Endodermal cell (in vitro differentiated cells): ENCODE data around the gene ROS1. TPM values are rescaled to one million over a fixed set of nuclear protein-coding genes. Genes with fewer than 3 reads are reported as not detected.
A peak's percentile ranks its signal among the peaks of the same experiment; 100 is the strongest.
"Not testable (repeated sequence)": the region's sequence is repeated elsewhere in the genome, so short reads cannot be mapped to it uniquely, and the experiment has no call there.

Experiments used
- DNase-seq: peaks from one replicate; pipeline ENCODE4 v3.0.0-alpha.2; 2017
- H3K27ac ChIP-seq: 2 replicates; pipeline ENCODE4 v1.5.1; 2013; ENCODE audit warnings: mild to moderate bottlenecking, low read depth, low read length, moderate library complexity
- H3K27me3 ChIP-seq: 2 replicates; pipeline ENCODE4 v1.6.1; 2013; ENCODE audit warnings: mild to moderate bottlenecking, low read length, moderate library complexity; ENCODE audit not compliant: insufficient read depth, control insufficient read depth, poor library complexity, severe bottlenecking
- H3K36me3 ChIP-seq: 2 replicates; pipeline ENCODE4 v1.7.0; 2013; ENCODE audit warnings: mild to moderate bottlenecking, low read length, moderate library complexity; ENCODE audit not compliant: control insufficient read depth, insufficient read depth
- H3K4me1 ChIP-seq: one replicate; pipeline ENCODE4 v1.7.0; 2013; ENCODE audit warnings: low read length; ENCODE audit not compliant: control insufficient read depth, insufficient read depth
- H3K4me3 ChIP-seq: 2 replicates; pipeline ENCODE4 v1.5.1; 2013; ENCODE audit warnings: mild to moderate bottlenecking, low read length, moderate library complexity
- H3K9ac ChIP-seq: 2 replicates; pipeline ENCODE4 v1.6.1; 2013; ENCODE audit warnings: mild to moderate bottlenecking, low read length, moderate library complexity; ENCODE audit not compliant: poor library complexity, severe bottlenecking; ENCODE audit errors: extremely low read depth
- H3K9me3 ChIP-seq: 2 replicates; pipeline ENCODE4 v1.6.1; 2013; ENCODE audit warnings: mild to moderate bottlenecking, low read length, moderate library complexity; ENCODE audit not compliant: control insufficient read depth
- H3K27ac Mint-ChIP-seq: 2 replicates; pipeline ENCODE4 v1.8.0; 2020; ENCODE audit warnings: mixed read lengths
- H3K27me3 Mint-ChIP-seq: 2 replicates; pipeline ENCODE4 v1.8.0; 2021; ENCODE audit warnings: mild to moderate bottlenecking, mixed read lengths; ENCODE audit not compliant: insufficient read depth
- H3K36me3 Mint-ChIP-seq: 2 replicates; pipeline ENCODE4 v1.8.0; 2020; ENCODE audit warnings: low read depth, mixed read lengths
- H3K4me1 Mint-ChIP-seq: 2 replicates; pipeline ENCODE4 v1.8.0; 2020; ENCODE audit warnings: mixed read lengths
- H3K4me3 Mint-ChIP-seq: 2 replicates; pipeline ENCODE4 v1.8.0; 2020; ENCODE audit warnings: mild to moderate bottlenecking, moderate library complexity, mixed read lengths
- H3K9me3 Mint-ChIP-seq: 2 replicates; pipeline ENCODE4 v1.8.0; 2020; ENCODE audit warnings: mild to moderate bottlenecking, mixed read lengths
- WGBS, 2 experiments: methylation state at CpG; one replicate each; pipeline versions ENCODE4 v1.1.5 to v1.1.7; 2013; ENCODE audit warnings: missing lambda C conversion rate in 2 of 2, mixed read lengths in 1 of 2; ENCODE audit not compliant: insufficient coverage in 1 of 2, insufficient read length in 1 of 2; 5-methylcytosine and 5-hydroxymethylcytosine counted together
- total RNA-seq, 2 donors: library from RNA; stranded (reverse); fragmentation: NEBNext Ultra II Directional in 1 of 2; extraction: Animal tissue kit (Norgen Biotek cat#: 25700) in 1 of 2; gene quantifications; 2 replicates in 1 of 2; 3 replicates in 1 of 2; pipeline ENCODE4 v1.2.1, GENCODE V29; 2021
- TF ChIP-seq, protein P1 (sequence below): fragments of 200-600 bp; sonication (generic); conservative IDR thresholded peaks from 2 replicates; pipeline ENCODE4 v1.5.0; 2021; ENCODE audit warnings: antibody characterized with exemption, mild to moderate bottlenecking

The ROS1 gene
- total RNA-seq, 2 donors from 2014 or later: not detected

- 75 to 86% methylated on average over 1 to 5 of the region's 5 CpGs for WGBS, 2 experiments
- DNase-seq: peak; percentile 45
- no peaks in the 10 kb centered on the region for H3K4me1 ChIP-seq
- H3K4me3 ChIP-seq: no peak overlapping the region
- H3K27me3 Mint-ChIP-seq: peaks cover 43% of the 10 kb centered on the region
- H3K4me1 Mint-ChIP-seq: peaks cover 16% of the 10 kb centered on the region
- H3K27ac Mint-ChIP-seq: no peak overlapping the region
- no peaks in the 10 kb centered on the region for H3K9me3 ChIP-seq
- H3K9ac ChIP-seq: no peak overlapping the region
- peaks cover 62% of the 10 kb centered on the region for H3K27me3 ChIP-seq
- TF ChIP-seq, protein P1, sequence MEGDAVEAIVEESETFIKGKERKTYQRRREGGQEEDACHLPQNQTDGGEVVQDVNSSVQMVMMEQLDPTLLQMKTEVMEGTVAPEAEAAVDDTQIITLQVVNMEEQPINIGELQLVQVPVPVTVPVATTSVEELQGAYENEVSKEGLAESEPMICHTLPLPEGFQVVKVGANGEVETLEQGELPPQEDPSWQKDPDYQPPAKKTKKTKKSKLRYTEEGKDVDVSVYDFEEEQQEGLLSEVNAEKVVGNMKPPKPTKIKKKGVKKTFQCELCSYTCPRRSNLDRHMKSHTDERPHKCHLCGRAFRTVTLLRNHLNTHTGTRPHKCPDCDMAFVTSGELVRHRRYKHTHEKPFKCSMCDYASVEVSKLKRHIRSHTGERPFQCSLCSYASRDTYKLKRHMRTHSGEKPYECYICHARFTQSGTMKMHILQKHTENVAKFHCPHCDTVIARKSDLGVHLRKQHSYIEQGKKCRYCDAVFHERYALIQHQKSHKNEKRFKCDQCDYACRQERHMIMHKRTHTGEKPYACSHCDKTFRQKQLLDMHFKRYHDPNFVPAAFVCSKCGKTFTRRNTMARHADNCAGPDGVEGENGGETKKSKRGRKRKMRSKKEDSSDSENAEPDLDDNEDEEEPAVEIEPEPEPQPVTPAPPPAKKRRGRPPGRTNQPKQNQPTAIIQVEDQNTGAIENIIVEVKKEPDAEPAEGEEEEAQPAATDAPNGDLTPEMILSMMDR: no peak
- no peak overlapping the region for H3K27ac ChIP-seq
- no peaks in the 10 kb centered on the region for H3K36me3 ChIP-seq
- no peaks in the 10 kb centered on the region for H3K36me3 Mint-ChIP-seq
- no peaks in the 10 kb centered on the region for H3K9me3 Mint-ChIP-seq
- no peak overlapping the region for H3K4me3 Mint-ChIP-seq
These were observed 22.3 kb upstream of the ROS1 start for GRCh38 chr6:117448011-117448410.

GRCh38 chr6:117446861-117447260 is 21.1 kb upstream of the ROS1 start:
- Histone ChIP-seq H3K9me3 (no peaks in the 10 kb centered on the region), H3K36me3 (no peaks in the 10 kb centered on the region), H3K9ac (no peak overlapping the region), H3K27ac (no peak overlapping the region), H3K4me1 (no peaks in the 10 kb centered on the region), H3K4me3 (no peak overlapping the region), H3K27me3 (peaks cover 71% of the 10 kb centered on the region)
- DNase-seq: no peak
- H3K36me3 Mint-ChIP-seq: no peaks in the 10 kb centered on the region
- no peak overlapping the region for H3K27ac Mint-ChIP-seq
- peaks cover 42% of the 10 kb centered on the region for H3K27me3 Mint-ChIP-seq
- H3K9me3 Mint-ChIP-seq: no peaks in the 10 kb centered on the region
- H3K4me1 Mint-ChIP-seq: peaks cover 14% of the 10 kb centered on the region
- 89% methylated on average over 3 of the region's 3 CpGs; no CpG with 5 or more reads in 1 of the 2 experiments for whole genome bisulfite sequencing, 2 experiments
- TF ChIP-seq, protein P1: no peak
- H3K4me3 Mint-ChIP-seq: no peak overlapping the region

DNA sequence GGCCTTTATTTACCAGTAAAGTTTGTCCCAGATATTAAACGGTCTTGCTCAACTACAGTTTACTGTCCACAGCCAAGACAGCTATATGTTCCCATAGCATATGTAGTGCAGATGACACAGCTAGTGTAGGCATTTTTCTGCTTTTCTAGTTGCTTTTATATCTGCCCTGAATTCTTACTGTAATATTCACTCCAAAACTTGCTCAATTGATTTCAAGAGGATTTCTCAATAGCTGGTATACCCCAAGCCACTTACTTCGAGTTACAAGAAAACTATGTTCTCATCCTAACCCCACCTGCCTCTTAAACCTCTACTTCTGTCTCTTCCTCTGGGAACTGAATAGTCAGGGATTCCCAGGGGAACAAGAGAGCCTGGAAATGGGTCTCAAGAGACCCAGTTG is 18.9 kb upstream of the ROS1 start:
- no peak overlapping the region for H3K4me3 Mint-ChIP-seq
- no peak for DNase-seq
- H3K4me1 ChIP-seq: no peaks in the 10 kb centered on the region
- H3K36me3 ChIP-seq: no peaks in the 10 kb centered on the region
- TF ChIP-seq, protein P1: no peak
- peaks cover 1% of the 10 kb centered on the region for H3K36me3 Mint-ChIP-seq
- no peak overlapping the region for H3K4me3 ChIP-seq
- 83 to 86% methylated on average over 2 of the region's 2 CpGs for WGBS, 2 experiments
- peaks cover 71% of the 10 kb centered on the region for H3K27me3 ChIP-seq
- H3K9ac ChIP-seq: no peak overlapping the region
- H3K27ac Mint-ChIP-seq: no peak overlapping the region
- peaks cover 4% of the 10 kb centered on the region for H3K9me3 Mint-ChIP-seq
- H3K9me3 ChIP-seq: no peaks in the 10 kb centered on the region
- H3K27me3 Mint-ChIP-seq: peaks cover 40% of the 10 kb centered on the region
- peaks cover 2% of the 10 kb centered on the region for H3K4me1 Mint-ChIP-seq
- no peak overlapping the region for H3K27ac ChIP-seq

GRCh38 chr6:117442313-117442712 is 16.6 kb upstream of the ROS1 start:
- H3K4me3 ChIP-seq, H3K27ac Mint-ChIP-seq, H3K9me3 ChIP-seq, H3K4me3 Mint-ChIP-seq, H3K36me3 Mint-ChIP-seq, DNase-seq, H3K36me3 ChIP-seq, H3K4me1 ChIP-seq, H3K4me1 Mint-ChIP-seq, H3K9ac ChIP-seq, H3K9me3 Mint-ChIP-seq, H3K27ac ChIP-seq: not testable (repeated sequence)
- H3K27me3 Mint-ChIP-seq: peaks cover 27% of the 10 kb centered on the region
- peaks cover 48% of the 10 kb centered on the region for H3K27me3 ChIP-seq
- WGBS, 2 experiments: 88 to 93% methylated on average over 6 to 8 of the region's 8 CpGs
